ENCODE measurements around the gene ALG14. TPM values are rescaled to one million over a fixed set of nuclear protein-coding genes. Genes with fewer than 3 reads are reported as not detected.

Gene ALG14
- polyA plus RNA-seq, 1 of the 3 experiments (the other 2 are of a cell fraction) = 2.5 TPM

GRCh38 chr1:95086949-95087533 lies 14.3 kb upstream of the ALG14 start (continued):
- TF ChIP-seq ZBTB33 (IDR thresholded peaks at IDR 0.05; ENCODE audit: borderline replicate concordance, low read depth) (no peak), NFIC (IDR thresholded peaks at IDR 0.05; ENCODE audit: borderline replicate concordance) (peak; percentile 39; the same call in 1 of the 2 replicates), FOSL2 (IDR thresholded peaks at IDR 0.05; ENCODE audit: borderline replicate concordance, low read depth) (peak; percentile 86), GABPA (IDR thresholded peaks at IDR 0.05; ENCODE audit: low read depth) (no peak), EZH2phosphoT487 (IDR thresholded peaks at IDR 0.05; ENCODE audit: borderline replicate concordance, low read depth) (no peak), NRF1 (IDR thresholded peaks at IDR 0.05; ENCODE audit: low read depth, low read length) (no peak), SMC3 (IDR thresholded peaks at IDR 0.05; ENCODE audit: low read depth, low read length) (no peak), CHD2 (IDR thresholded peaks at IDR 0.05; ENCODE audit: low read length, partially characterized antibody) (no peak), ELF1 (IDR thresholded peaks at IDR 0.05) (no peak)

- Histone ChIP-seq H3K4me3 (ENCODE audit: low read depth in 2 of 2, low read length in 1 of 2) (no peak overlapping the region), H4K20me1 (ENCODE audit: insufficient read depth) (no peaks in the 10 kb centered on the region), H3K9me3 (no peaks in the 10 kb centered on the region), H3K79me2 (ENCODE audit: insufficient read depth) (no peaks in the 10 kb centered on the region), H3K36me3 (replicated peaks in 1 of 2; ENCODE audit: control insufficient read depth in 1 of 2, insufficient read depth in 2 of 2, low read length in 1 of 2) (no peaks in the 10 kb centered on the region), H3K9ac (no peak overlapping the region), H3K4me2 (no peak overlapping the region), H3K4me1 (ENCODE audit: control insufficient read depth in 1 of 2, insufficient read depth in 2 of 2, low read depth in 1 of 2, low read length in 1 of 2) (peaks cover 5% of the 10 kb centered on the region in 2 experiments; a peak in 2 of 4 replicates), H3K9me2 (no peaks in the 10 kb centered on the region), H3K27ac (ENCODE audit: low read depth in 2 of 2, low read length in 1 of 2) (no peak overlapping the region), H3F3A (replicated peaks; ENCODE audit: insufficient read depth) (peaks cover 10% of the 10 kb centered on the region), H3K27me3 (ENCODE audit: insufficient read depth) (no peaks in the 10 kb centered on the region; the same call in 1 of the 2 replicates), H2AFZ (ENCODE audit: low read depth) (no peak overlapping the region)
- 78% methylated on average over 2 of the region's 2 CpGs for WGBS (ENCODE audit: low lambda C conversion rate)
- ChIA-PET POLR2A (no interaction called here), CTCF (interaction anchor here (0.8 to 3.8 kb wide), 8 partner anchors 10 to 148 kb away, joined by 3 to 13 read pairs (median 6); partner anchors contain the start of genes ALG14, RWDD3 and TLCD4)
- DNase-seq = no peak
- TF ChIP-seq USF2 (IDR thresholded peaks at IDR 0.05; ENCODE audit: borderline replicate concordance, low read depth, low read length) = no peak
- TF ChIP-seq TEAD4 (IDR thresholded peaks at IDR 0.05; ENCODE audit: borderline replicate concordance, insufficient read depth) = no peak
- TF ChIP-seq CHD2 (IDR thresholded peaks at IDR 0.05; ENCODE audit: low read length, partially characterized antibody) = no peak
- TF ChIP-seq GATA2 (CRISPR knock-in tag; IDR thresholded peaks at IDR 0.05) = no peak
- no peak for TF ChIP-seq POLR2AphosphoS5 (IDR thresholded peaks at IDR 0.05; ENCODE audit: low read depth, low read length)
- no peak for TF ChIP-seq EP300 (IDR thresholded peaks at IDR 0.05; ENCODE audit: borderline replicate concordance in 1 of 2, low read depth in 1 of 2, low read length in 1 of 2)
- TF ChIP-seq TAF1 (IDR thresholded peaks at IDR 0.05; ENCODE audit: borderline replicate concordance, low read depth, low read length) = no peak
- no peak for TF ChIP-seq TCF12 (IDR thresholded peaks at IDR 0.05)
- no peak for TF ChIP-seq FOXM1 (IDR thresholded peaks at IDR 0.05; ENCODE audit: low read depth)
- no peak for TF ChIP-seq FOXJ3 (CRISPR knock-in tag; IDR thresholded peaks at IDR 0.05)
- TF ChIP-seq ELF1 (IDR thresholded peaks at IDR 0.05) = no peak
- no peak for TF ChIP-seq YY1 (IDR thresholded peaks at IDR 0.05; ENCODE audit: low read depth)
Observed at GRCh38 chr1:95085376-95085775, 12.6 kb upstream of the ALG14 start.

Data from SK-N-SH (cell line).